Measurements from ENCODE around the gene CHN2.

The CHN2 gene

GRCh38 chr7:29275493-29275892 lies 80.9 kb downstream of the CHN2 start:
- DNase-seq (ENCODE audit: low read depth, low spot score) = no peak
- H3K4me3 ChIP-seq (ENCODE audit: low read length) = no peak overlapping the region

GRCh38 chr7:29276199-29276598 lies 81.6 kb downstream of the CHN2 start:
- no peak for DNase-seq (ENCODE audit: low read depth, low spot score)
- H3K4me3 ChIP-seq (ENCODE audit: low read length) = no peak overlapping the region

DNA sequence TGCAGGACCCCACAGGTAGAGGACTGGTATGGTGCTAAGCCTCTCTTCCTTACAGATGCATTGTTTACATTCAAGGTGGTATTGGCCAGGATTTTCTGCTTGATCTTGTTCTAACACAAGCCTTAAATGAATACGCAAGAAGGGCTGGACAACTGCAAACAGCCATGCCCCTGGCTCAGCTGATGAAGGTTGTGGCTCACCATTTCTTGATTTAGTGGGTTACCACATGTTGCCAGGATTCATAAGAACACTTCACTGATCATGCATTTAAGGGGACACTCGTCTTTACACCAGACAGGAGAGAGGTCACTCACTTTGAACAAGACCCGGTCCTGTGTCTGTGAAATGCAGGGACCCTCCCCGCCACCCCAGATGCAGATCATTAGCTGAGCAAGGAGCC lies 82.2 kb downstream of the CHN2 start:
- no peak overlapping the region for H3K4me3 ChIP-seq (ENCODE audit: low read length)
- DNase-seq (ENCODE audit: low read depth, low spot score) = no peak

DNA sequence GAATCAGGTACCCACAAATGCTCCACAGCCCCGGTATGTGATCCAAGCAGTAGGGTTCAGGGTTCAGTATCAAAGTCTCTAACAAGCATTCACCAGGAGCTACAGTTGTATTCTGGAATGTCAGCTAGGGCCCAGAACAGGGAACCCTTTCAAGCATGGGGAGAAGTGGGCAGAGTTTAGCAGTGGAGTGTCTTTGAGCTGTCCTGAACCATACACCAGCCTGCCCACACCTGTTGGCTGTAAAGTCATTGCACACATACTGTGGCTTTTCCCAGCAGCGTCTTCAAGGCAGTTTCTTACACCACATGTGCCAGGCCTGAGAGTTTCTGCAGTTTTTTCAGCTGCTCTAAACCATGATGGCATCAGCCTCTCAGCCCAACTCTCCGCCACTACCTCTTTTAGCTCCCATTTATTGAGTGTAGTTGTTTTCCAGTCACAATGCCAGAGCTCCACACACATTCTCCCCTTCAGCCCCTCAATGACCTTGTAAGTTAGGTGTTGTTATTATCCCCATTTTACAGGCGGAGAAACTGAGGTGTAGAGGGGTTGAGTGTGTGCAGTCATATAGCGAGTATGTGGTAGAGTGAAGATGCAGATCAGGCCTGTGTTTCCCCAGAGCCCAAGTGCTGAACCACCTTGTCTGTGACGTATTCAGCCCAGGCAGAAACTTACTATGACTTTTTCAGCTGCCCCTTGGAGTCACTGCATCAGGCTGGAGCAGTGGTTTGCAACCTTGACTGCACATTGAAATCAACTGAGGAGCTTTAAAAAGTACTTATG lies 83.1 kb downstream of the CHN2 start:
- peak; percentile 81 for DNase-seq (ENCODE audit: low read depth, low spot score)
- H3K4me3 ChIP-seq (ENCODE audit: low read length) = no peak overlapping the region

DNA sequence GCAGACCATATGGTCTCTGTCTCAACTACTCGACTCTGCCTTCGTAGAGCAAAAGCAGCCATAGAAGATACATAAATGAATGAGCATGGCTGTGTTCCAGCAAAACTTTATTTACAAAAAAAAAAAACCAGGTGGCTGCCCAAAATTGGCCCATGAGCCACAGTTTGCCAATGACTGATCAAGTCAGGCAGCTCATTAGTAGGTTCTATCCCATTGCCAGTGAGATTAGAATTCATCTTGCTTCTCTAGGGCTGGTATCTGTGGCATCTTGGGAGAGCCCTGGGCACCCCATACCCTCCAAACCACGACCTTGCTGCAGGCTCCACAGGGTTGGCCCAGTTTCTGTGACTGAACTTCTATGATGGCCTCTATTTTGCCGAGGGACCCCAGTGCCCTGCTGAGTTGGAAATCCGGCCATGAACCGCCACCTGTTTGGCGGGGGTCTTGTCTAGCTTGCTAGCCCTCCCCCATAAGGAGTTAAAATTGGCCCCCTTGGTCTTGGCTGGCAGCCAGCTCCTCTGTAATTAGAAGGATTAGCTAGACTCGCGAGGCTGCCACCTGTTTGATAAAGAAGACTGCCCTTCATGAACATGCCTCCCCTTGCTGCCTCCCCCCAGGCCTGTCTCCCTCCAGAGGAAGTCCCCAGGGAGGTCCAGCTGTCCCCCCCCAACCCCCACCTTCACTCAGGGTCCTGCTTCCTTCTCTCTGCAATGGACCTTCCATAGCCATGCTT lies 83.9 kb downstream of the CHN2 start:
- H3K4me3 ChIP-seq (ENCODE audit: low read length) = no peak overlapping the region
- DNase-seq (ENCODE audit: low read depth, low spot score) = no peak

- H3K4me3 ChIP-seq (ENCODE audit: low read length) = no peak overlapping the region
- DNase-seq (ENCODE audit: low read depth, low spot score) = no peak
Measured at GRCh38 chr7:29281782-29282541, 87.4 kb downstream of the CHN2 start.

DNA sequence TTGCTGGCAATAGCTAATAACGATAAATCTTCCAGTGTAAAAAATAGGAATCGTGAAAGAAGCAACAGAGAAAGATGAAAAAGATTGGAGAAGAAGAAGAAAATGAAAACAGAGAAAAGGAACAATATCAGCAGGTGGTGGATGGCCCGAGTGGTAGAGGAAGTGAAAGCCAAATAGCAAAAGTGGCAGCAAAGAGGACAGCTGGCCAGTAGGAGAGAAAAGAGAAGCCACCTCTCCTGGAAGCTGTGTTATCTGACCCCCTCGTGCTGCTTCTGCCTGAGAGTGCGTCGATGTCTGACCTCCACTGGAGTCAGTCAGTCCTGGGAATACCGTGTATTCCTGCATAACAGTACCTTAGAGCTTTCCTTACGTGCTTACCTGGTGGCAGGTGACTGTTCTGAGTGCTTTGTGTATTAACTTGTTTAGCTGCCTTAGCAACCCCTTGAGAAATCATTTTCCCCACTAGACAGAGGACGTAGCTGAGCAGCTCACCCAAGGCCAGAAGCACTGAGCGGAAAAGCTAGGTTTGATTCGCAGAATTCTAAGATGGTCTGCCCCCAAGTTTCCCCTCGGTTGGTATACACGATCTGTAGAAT lies 88.3 kb downstream of the CHN2 start:
- no peak overlapping the region for H3K4me3 ChIP-seq (ENCODE audit: low read length)
- no peak for DNase-seq (ENCODE audit: low read depth, low spot score)

- no peak for DNase-seq (ENCODE audit: low read depth, low spot score)
- peak overlapping the region; percentile 20 for H3K4me3 ChIP-seq (ENCODE audit: low read length)
Measured at GRCh38 chr7:29284696-29285443, 90.3 kb downstream of the CHN2 start.

- peak; percentile 96 for DNase-seq (ENCODE audit: low read depth, low spot score)
- no peak overlapping the region for H3K4me3 ChIP-seq (ENCODE audit: low read length)
Measured at GRCh38 chr7:29285444-29285793, 90.8 kb downstream of the CHN2 start.

DNA sequence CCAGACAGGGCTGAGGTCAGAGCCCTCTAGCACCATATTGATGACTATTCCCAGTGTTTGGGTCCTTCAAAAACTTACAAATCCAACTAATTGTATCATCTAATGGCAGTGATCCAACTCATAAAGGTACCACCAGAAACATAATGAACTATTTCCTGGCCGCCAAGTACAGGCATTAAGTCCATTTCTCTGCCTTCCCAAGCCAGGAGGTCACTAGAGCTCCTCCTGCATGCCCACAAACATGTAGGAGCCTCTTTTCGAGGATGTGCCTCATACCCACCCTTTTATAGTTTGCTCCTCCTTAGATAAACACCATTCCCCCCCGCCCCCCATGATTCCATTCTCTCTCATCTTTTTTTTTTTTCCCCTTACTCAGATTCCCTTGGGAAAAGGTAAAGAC lies 91.3 kb downstream of the CHN2 start:
- no peak overlapping the region for H3K4me3 ChIP-seq (ENCODE audit: low read length)
- DNase-seq (ENCODE audit: low read depth, low spot score) = no peak

- H3K4me3 ChIP-seq (ENCODE audit: low read length) = no peak overlapping the region
- DNase-seq (ENCODE audit: low read depth, low spot score) = no peak
Measured at GRCh38 chr7:29287366-29287765, 92.8 kb downstream of the CHN2 start.

GRCh38 chr7:29288181-29289091 lies 93.9 kb downstream of the CHN2 start:
- H3K4me3 ChIP-seq (ENCODE audit: low read length) = no peak overlapping the region
- no peak for DNase-seq (ENCODE audit: low read depth, low spot score)

DNA sequence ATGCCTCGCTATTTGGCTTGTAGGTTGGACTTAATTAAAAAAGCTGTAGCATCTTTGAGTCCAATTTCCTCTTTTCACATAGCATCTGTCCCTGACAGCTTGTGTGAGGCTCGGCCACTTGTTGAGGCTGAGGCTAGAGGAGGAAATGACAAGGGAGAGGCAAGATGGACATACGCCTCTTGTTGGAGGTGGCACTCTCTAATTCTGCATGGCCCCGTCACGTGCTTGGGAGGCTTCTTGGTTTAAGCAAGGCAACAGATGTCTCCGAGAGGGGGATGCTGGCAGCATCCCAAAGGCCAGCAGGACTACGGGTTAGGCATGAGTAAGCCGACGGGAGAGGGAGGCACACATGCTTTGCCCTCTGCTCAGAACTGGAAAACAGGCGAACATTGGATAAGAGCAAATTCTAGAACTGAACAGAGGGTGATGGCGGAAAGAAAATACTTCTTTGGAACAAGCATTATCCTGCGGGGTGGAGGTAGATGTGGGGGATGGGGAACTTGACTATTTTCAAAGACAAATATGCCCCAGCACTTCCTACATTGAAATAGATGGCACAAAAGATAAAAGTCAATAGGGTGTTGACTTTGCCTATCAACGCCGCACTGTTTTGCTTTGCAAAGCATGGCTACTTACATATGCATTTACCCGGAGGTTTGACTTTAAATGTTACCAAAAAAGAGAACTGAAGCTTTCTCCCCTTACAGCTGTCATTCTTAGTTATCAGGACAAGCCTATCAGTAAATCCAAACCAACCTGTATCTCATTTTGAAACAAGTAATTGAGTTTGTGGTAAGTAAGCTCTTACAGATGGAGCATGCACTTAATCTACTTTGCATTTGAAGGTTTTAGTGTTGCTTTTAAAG lies 94.8 kb downstream of the CHN2 start:
- H3K4me3 ChIP-seq (ENCODE audit: low read length) = peak overlapping the region; percentile 6
- peak; percentile 85 for DNase-seq (ENCODE audit: low read depth, low spot score)

DNA sequence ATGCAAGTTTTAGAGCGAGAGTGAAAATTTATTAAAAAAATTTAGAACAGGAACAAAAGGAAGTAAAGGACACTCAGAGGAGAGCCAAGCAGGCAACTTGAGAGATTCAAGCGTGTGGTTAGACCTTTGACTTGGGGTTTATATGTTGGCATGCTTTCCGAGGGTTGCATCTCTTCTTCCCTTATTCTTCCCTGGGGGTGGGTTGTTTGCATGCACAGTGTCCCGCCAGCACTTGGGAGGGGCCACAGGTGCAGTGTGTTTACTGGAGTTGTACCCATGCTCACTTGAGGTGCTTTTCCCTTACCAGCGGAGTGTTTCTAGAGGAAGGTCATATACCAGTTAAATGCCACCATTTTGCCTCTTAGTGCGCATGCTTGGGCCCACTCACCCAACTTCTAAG lies 96.3 kb downstream of the CHN2 start:
- no peak overlapping the region for H3K4me3 ChIP-seq (ENCODE audit: low read length)

GRCh38 chr7:29291723-29292618 lies 97.4 kb downstream of the CHN2 start:
- no peak for DNase-seq (ENCODE audit: low read depth, low spot score)
- H3K4me3 ChIP-seq (ENCODE audit: low read length) = no peak overlapping the region

More for the DNA sequence above, 96.3 kb downstream of the CHN2 start:
- no peak for DNase-seq (ENCODE audit: low read depth, low spot score)
